ENCODE data around the gene TMEM63A. TPM values are rescaled to one million over a fixed set of nuclear protein-coding genes. Genes with fewer than 3 reads are reported as not detected.
A peak's percentile ranks its signal among the peaks of the same experiment; 100 is the strongest.
"Not testable (repeated sequence)": the region's sequence is repeated elsewhere in the genome, so short reads cannot be mapped to it uniquely, and the experiment has no call there.

Gene TMEM63A
- total RNA-seq, 5 donors from 2014 or later (not counting 1 experiment from before 2014, with no cell fraction given), result 332 to 473 (median 390) TPM

DNA sequence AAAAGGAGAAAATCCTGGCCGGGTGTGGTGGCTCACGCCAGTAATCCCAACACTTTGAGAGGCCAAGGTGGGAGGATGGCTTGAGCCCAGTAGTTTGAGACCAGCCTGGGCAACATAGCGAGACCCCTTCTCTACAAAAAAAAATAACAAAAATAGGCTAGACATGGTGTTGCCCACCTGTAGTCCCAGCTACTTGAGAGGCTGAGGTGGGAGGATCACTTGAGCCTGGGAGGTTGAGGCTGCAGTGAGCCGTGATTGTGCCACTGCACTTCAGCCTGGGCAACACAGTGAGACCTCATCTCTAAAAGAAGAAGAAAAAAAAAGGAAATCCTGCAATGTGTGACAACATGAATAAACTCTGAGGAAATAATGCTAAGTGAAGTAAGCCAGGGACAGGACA is 45.9 kb downstream of the TMEM63A start:
- H3K4me3 Mint-ChIP-seq; H3K36me3 ChIP-seq (ENCODE audit: control insufficient read depth in 2 of 2, extremely low read depth in 1 of 2, insufficient read depth in 1 of 2, low read length in 1 of 2); H3K9me3 Mint-ChIP-seq; POLR2A ChIA-PET; H3K9me3 ChIP-seq; DNase-seq; ATAC-seq (replicated peaks in 1 of 4); H3K4me3 ChIP-seq (ENCODE audit: control insufficient read depth in 1 of 2, extremely low read depth in 1 of 2, low read length in 1 of 2); H3K36me3 Mint-ChIP-seq; H3K27ac ChIP-seq (ENCODE audit: low read length); H3K27me3 Mint-ChIP-seq; H3K27me3 ChIP-seq (replicated peaks in 1 of 2; ENCODE audit: control insufficient read depth in 2 of 2, extremely low read depth in 1 of 2, insufficient read depth in 2 of 2, low read length in 1 of 2): not testable (repeated sequence)
- 86% methylated on average over 1 of the region's 4 CpGs for WGBS (ENCODE audit: insufficient coverage)
- peaks cover 0 to 24% of the 10 kb centered on the region in 2 experiments for H3K4me1 ChIP-seq (ENCODE audit: control insufficient read depth in 1 of 2, extremely low read depth in 1 of 2, insufficient read depth in 2 of 2, low read length in 2 of 2)
- Mint-ChIP-seq H3K27ac (peak overlapping the region; percentile 43 to 52), H3K4me1 (peaks cover 16 to 24% (median 21%) of the 10 kb centered on the region in 3 donors)
- CTCF ChIA-PET, result interaction anchor here in 1 of 2 donors (0.6 kb wide), 1 partner anchor 83 kb away, joined by 3 read pairs; no protein-coding TSS in a partner anchor

DNA sequence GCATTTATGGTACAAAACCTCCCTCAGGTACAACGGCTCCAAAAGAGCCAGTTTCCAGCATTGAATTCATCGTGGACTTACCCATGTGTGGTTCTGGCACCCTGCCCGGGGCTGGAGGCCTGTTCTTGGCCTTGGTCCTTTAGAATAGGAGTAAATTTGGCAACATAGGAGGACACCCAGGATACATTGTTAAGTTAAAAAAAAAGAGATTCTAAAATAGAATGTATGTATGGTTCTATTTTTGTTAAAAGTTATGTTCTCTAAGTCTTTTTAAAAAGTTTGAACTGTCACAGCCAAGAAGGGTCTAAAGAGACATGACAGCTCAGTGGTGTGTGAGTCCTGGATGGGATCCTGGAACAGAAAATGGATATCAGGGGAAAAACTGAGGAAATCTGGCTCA is 46.3 kb downstream of the TMEM63A start:
- ChIA-PET POLR2A (no interaction called here), CTCF (interaction anchor here in 1 of 2 donors (0.6 to 0.7 kb wide), 2 partner anchors 83 to 285 kb away, joined by 3 to 5 read pairs; no protein-coding TSS in a partner anchor)
- Mint-ChIP-seq H3K4me3 (no peak overlapping the region), H3K4me1 (peaks cover 13 to 20% (median 17%) of the 10 kb centered on the region in 3 donors), H3K27ac (no peak overlapping the region), H3K9me3 (no peaks in the 10 kb centered on the region), H3K27me3 (no peaks in the 10 kb centered on the region), H3K36me3 (no peaks in the 10 kb centered on the region)
- no CpG with 5 or more reads among the region's 3 CpGs for WGBS (ENCODE audit: insufficient coverage)
- Histone ChIP-seq H3K9me3 (no peaks in the 10 kb centered on the region), H3K4me1 (ENCODE audit: control insufficient read depth in 1 of 2, extremely low read depth in 1 of 2, insufficient read depth in 2 of 2, low read length in 2 of 2) (peaks cover 0 to 21% of the 10 kb centered on the region in 2 experiments), H3K36me3 (ENCODE audit: control insufficient read depth in 2 of 2, extremely low read depth in 1 of 2, insufficient read depth in 1 of 2, low read length in 1 of 2) (no peaks in the 10 kb centered on the region), H3K27ac (ENCODE audit: low read length) (no peak overlapping the region), H3K27me3 (replicated peaks in 1 of 2; ENCODE audit: control insufficient read depth in 2 of 2, extremely low read depth in 1 of 2, insufficient read depth in 2 of 2, low read length in 1 of 2) (no peaks in the 10 kb centered on the region), H3K4me3 (ENCODE audit: control insufficient read depth in 1 of 2, extremely low read depth in 1 of 2, low read length in 1 of 2) (no peak overlapping the region)
- ATAC-seq (replicated peaks in 1 of 4) (no peak), DNase-seq (no peak)

DNA sequence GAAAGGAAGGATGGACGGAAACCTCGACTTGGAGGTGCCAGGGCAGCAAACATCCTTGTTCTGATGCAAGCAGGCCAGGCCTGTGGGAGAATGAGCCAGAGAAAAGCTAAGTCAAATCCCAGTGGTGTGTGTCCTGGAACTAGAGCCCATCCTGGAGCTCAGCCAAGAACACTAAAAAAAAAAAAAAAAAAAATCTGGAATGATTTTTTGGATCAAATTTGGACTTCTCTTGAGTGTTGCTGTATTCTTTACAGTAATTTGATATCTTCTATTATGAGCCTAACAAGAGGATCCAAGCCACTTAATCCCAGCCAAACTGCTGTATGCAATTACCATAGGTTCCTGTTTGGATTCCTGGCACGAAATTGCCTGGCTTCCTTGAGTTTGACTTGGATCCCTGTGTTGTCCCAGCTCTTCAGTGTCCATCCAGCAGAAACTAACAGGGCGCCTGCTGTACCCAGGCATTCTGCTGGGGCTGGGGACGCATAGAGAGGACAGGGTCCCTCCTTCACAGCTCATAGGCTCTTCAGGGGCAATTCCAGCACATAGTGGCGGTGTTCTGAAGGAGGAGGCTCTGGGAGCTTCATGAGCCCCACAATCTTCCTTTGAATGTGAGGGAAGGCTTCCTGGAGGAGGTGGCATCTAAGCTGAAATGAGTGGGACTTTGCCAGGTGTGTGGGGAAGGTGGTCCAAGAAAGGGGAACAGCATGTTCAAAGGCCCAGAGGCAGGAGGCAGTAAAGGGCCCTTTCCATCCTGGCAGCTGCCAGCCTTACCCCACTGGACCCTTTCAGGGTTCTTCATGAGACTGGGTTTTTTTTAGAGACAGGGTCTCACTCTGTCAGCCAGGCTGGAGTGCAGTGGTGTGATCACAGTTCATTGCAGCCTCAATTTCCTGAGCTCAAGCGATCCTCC is 47.5 kb downstream of the TMEM63A start:
- ATAC-seq (replicated peaks in 1 of 4), result no peak
- Histone ChIP-seq H3K4me3 (ENCODE audit: control insufficient read depth in 1 of 2, extremely low read depth in 1 of 2, low read length in 1 of 2) (no peak overlapping the region), H3K9me3 (no peaks in the 10 kb centered on the region), H3K36me3 (ENCODE audit: control insufficient read depth in 2 of 2, extremely low read depth in 1 of 2, insufficient read depth in 1 of 2, low read length in 1 of 2) (no peaks in the 10 kb centered on the region), H3K27ac (ENCODE audit: low read length) (no peak overlapping the region), H3K4me1 (ENCODE audit: control insufficient read depth in 1 of 2, extremely low read depth in 1 of 2, insufficient read depth in 2 of 2, low read length in 2 of 2) (peaks cover 0 to 14% of the 10 kb centered on the region in 2 experiments), H3K27me3 (replicated peaks in 1 of 2; ENCODE audit: control insufficient read depth in 2 of 2, extremely low read depth in 1 of 2, insufficient read depth in 2 of 2, low read length in 1 of 2) (peaks cover 0 to under 1% of the 10 kb centered on the region in 2 experiments)
- no peak for DNase-seq
- no peaks in the 10 kb centered on the region for H3K27me3 Mint-ChIP-seq
- no peaks in the 10 kb centered on the region for H3K36me3 Mint-ChIP-seq
- ChIA-PET POLR2A (interaction anchor here in 1 of 2 donors (0.6 kb wide), 2 partner anchors 89 to 348 kb away, joined by 4 to 7 read pairs; no protein-coding TSS in a partner anchor), CTCF (interaction anchor here (0.6 to 0.7 kb wide), 3 partner anchors 21 to 283 kb away, joined by 3 to 5 read pairs (median 4); no protein-coding TSS in a partner anchor)
- 82% methylated on average over 4 of the region's 7 CpGs for WGBS (ENCODE audit: insufficient coverage)
- H3K4me3 Mint-ChIP-seq, result no peak overlapping the region
- no peak overlapping the region for H3K27ac Mint-ChIP-seq
- no peaks in the 10 kb centered on the region for H3K9me3 Mint-ChIP-seq
- H3K4me1 Mint-ChIP-seq, result peaks cover 1 to 12% (median 6%) of the 10 kb centered on the region in 3 donors

DNA sequence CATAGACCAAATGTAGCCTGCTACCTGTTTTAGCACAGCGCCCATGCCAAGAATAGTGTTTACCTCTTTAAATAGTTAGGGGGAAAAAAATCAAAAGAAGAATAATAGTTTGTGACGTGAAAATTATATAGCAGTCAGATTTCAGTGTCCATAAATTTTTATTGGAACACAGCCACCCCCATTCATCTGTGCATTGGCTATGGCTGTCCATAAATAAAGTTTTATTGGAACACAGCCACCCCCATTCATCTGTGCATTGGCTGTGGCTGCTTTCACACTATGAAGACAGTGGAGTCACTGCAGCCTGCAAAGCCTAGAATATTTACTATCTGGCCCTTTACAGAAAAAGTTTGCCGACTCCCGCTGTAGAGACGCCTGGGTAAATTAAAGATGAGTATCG is 51.3 kb downstream of the TMEM63A start:
- DNase-seq (no peak), ATAC-seq (replicated peaks in 1 of 4) (no peak)
- no peaks in the 10 kb centered on the region for H3K36me3 Mint-ChIP-seq
- CTCF ChIA-PET, result no interaction called here
- H3K4me1 ChIP-seq (ENCODE audit: control insufficient read depth in 1 of 2, extremely low read depth in 1 of 2, insufficient read depth in 2 of 2, low read length in 2 of 2), result no peaks in the 10 kb centered on the region
- H3K27me3 ChIP-seq (replicated peaks in 1 of 2; ENCODE audit: control insufficient read depth in 2 of 2, extremely low read depth in 1 of 2, insufficient read depth in 2 of 2, low read length in 1 of 2), result peaks cover 0 to 3% of the 10 kb centered on the region in 2 experiments
- H3K9me3 Mint-ChIP-seq, result no peaks in the 10 kb centered on the region
- no peak overlapping the region for H3K4me3 Mint-ChIP-seq
- no peaks in the 10 kb centered on the region for H3K4me1 Mint-ChIP-seq
- H3K4me3 ChIP-seq (ENCODE audit: control insufficient read depth in 1 of 2, extremely low read depth in 1 of 2, low read length in 1 of 2), result no peak overlapping the region
- H3K27ac ChIP-seq (ENCODE audit: low read length), result no peak overlapping the region
- H3K27me3 Mint-ChIP-seq, result no peaks in the 10 kb centered on the region
- no CpG with 5 or more reads among the region's 6 CpGs for WGBS (ENCODE audit: insufficient coverage)
- POLR2A ChIA-PET, result no interaction called here
- H3K36me3 ChIP-seq (ENCODE audit: control insufficient read depth in 2 of 2, extremely low read depth in 1 of 2, insufficient read depth in 1 of 2, low read length in 1 of 2), result no peaks in the 10 kb centered on the region
- H3K27ac Mint-ChIP-seq, result no peak overlapping the region
- no peaks in the 10 kb centered on the region for H3K9me3 ChIP-seq

DNA sequence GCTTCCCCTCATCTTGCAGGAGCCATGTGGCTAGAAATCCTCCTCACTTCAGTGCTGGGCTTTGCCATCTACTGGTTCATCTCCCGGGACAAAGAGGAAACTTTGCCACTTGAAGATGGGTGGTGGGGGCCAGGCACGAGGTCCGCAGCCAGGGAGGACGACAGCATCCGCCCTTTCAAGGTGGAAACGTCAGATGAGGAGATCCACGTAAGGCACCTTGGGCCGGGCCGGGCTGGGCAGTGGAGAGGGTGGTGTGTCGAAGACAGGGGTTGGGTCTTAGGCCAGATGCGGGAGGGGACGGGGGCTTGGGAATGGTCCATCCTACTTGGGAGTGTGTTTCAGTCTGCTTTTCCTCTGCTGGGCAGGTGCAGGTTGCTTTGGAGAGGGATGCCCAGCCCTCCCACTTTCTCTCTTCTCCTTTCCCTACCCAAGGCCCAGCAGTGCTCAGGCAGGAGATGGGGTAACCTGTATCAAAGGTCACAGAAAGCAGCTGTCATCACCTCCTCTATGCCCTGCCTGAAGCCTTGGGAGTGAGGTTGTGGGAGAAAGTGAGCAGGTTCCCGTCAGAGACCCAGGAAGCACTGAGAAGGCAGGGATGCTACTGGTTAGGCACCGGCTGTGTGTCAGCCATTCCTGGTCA is 53.4 kb downstream of the TMEM63A start:
- Histone ChIP-seq H3K36me3 (ENCODE audit: control insufficient read depth in 2 of 2, extremely low read depth in 1 of 2, insufficient read depth in 1 of 2, low read length in 1 of 2) (no peaks in the 10 kb centered on the region), H3K27me3 (replicated peaks in 1 of 2; ENCODE audit: control insufficient read depth in 2 of 2, extremely low read depth in 1 of 2, insufficient read depth in 2 of 2, low read length in 1 of 2) (peaks cover 0 to 9% of the 10 kb centered on the region in 2 experiments), H3K4me1 (ENCODE audit: control insufficient read depth in 1 of 2, extremely low read depth in 1 of 2, insufficient read depth in 2 of 2, low read length in 2 of 2) (no peaks in the 10 kb centered on the region), H3K27ac (ENCODE audit: low read length) (no peak overlapping the region), H3K9me3 (no peaks in the 10 kb centered on the region), H3K4me3 (ENCODE audit: control insufficient read depth in 1 of 2, extremely low read depth in 1 of 2, low read length in 1 of 2) (no peak overlapping the region)
- ChIA-PET POLR2A (no interaction called here), CTCF (interaction anchor here (0.6 kb wide), 2 partner anchors 74 to 140 kb away, joined by 5 read pairs; no protein-coding TSS in a partner anchor)
- no peak overlapping the region for H3K4me3 Mint-ChIP-seq
- H3K27me3 Mint-ChIP-seq, result no peaks in the 10 kb centered on the region
- no peaks in the 10 kb centered on the region for H3K4me1 Mint-ChIP-seq
- H3K27ac Mint-ChIP-seq, result no peak overlapping the region
- no peaks in the 10 kb centered on the region for H3K9me3 Mint-ChIP-seq
- ATAC-seq (replicated peaks in 1 of 4), result no peak
- 93% methylated on average over 8 of the region's 14 CpGs for WGBS (ENCODE audit: insufficient coverage)
- H3K36me3 Mint-ChIP-seq, result no peaks in the 10 kb centered on the region
- no peak for DNase-seq

DNA sequence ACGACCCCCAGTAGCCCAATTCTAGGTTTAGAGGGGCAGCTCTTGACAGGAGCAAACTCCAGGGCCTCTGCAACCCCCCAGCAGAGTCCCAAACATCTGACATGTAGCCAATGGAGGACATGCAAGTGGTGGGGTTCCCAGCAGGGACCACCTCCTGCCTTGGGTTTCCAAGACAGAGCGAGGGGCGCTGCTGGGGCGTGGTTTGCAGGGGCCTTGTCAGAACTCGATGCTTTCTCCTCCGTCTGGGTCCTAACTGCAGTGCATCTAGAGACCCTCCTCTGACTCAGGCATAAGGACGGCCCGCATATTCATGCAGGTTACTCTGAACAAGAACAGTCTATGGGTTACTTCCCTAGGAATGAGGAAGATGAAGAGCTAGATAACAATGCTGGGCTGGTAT is 55.1 kb downstream of the TMEM63A start:
- no peak overlapping the region for H3K4me3 ChIP-seq (ENCODE audit: control insufficient read depth in 1 of 2, extremely low read depth in 1 of 2, low read length in 1 of 2)
- CTCF ChIA-PET, result interaction anchor here in 1 of 2 donors (0.5 kb wide), 1 partner anchor 78 kb away, joined by 3 read pairs; no protein-coding TSS in a partner anchor
- ATAC-seq (replicated peaks in 1 of 4) (no peak), DNase-seq (no peak)
- H3K4me3 Mint-ChIP-seq, result no peak overlapping the region
- no peak overlapping the region for H3K27ac Mint-ChIP-seq
- no peaks in the 10 kb centered on the region for H3K9me3 Mint-ChIP-seq
- H3K27ac ChIP-seq (ENCODE audit: low read length), result no peak overlapping the region
- POLR2A ChIA-PET, result no interaction called here
- no peaks in the 10 kb centered on the region for H3K4me1 Mint-ChIP-seq
- peaks cover 0 to 9% of the 10 kb centered on the region in 2 experiments for H3K27me3 ChIP-seq (replicated peaks in 1 of 2; ENCODE audit: control insufficient read depth in 2 of 2, extremely low read depth in 1 of 2, insufficient read depth in 2 of 2, low read length in 1 of 2)
- H3K4me1 ChIP-seq (ENCODE audit: control insufficient read depth in 1 of 2, extremely low read depth in 1 of 2, insufficient read depth in 2 of 2, low read length in 2 of 2), result no peaks in the 10 kb centered on the region
- no peaks in the 10 kb centered on the region for H3K36me3 ChIP-seq (ENCODE audit: control insufficient read depth in 2 of 2, extremely low read depth in 1 of 2, insufficient read depth in 1 of 2, low read length in 1 of 2)
- H3K27me3 Mint-ChIP-seq, result no peaks in the 10 kb centered on the region
- H3K9me3 ChIP-seq, result no peaks in the 10 kb centered on the region
- H3K36me3 Mint-ChIP-seq, result peaks cover under 1% of the 10 kb centered on the region
- WGBS (ENCODE audit: insufficient coverage), result 72% methylated on average over 6 of the region's 8 CpGs
